HG03439 (cell line): ENCODE results near the gene FBXO10.
"Not testable (repeated sequence)": the region's sequence is repeated elsewhere in the genome, so short reads cannot be mapped to it uniquely, and the experiment has no call there.

ENCODE experiments used
- ATAC-seq: cut with Tn5 transposase; IDR thresholded peaks from one replicate; pipeline ENCODE4 v1.9.1; 2021; ENCODE audit warnings: mild to moderate bottlenecking, moderate library complexity; ENCODE audit not compliant: unreplicated experiment

FBXO10 gene

DNA sequence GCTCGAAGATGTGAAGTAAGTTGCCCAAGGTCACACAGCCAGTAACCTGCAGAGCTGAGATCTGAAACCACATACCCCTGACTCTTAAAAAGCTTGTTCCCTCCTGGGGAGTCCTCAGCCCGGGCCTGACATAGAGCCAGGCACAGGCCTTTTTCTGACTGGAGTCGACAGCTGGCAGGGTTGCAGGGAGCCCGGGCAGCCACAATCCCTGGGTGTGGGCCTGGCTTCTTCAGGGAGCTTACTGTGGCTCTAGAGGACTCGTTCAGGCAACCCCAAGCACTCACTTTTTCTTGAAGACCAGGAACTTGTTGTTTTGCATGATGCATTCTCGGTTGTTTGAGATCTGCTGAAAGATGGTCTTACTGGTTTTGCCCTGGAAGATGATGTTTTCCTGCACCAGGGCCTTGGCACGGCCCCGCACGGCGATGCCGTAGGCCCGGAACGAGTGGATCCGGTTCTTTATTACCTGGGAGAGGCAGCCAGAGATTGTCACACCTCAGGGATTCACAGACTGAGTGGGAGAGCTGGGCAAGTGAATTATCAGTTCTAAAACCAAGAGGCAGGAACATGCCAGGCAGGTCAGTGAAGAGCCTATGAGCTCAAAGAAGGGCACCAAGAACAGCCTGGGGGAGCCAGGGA, 60.4 kb downstream of the FBXO10 start:
- no peak for ATAC-seq

DNA sequence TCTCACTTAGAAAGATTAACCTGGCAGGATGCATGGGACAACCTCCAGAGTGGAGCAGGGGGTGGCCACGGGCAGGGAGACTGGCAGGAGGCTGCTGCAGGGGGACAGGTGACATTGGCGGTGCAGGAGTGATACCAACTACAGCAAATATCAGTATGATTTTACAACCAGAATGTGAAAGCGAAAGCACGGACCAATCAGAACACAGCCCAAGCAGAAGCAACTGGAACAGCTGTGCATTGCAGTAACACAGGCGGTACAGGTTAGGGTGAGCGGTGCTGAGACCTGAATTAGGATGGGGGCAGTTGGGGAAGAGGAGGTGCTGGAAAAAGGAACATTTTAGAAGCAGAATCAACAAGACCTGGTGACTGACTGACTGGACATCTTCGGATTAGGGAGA, 61.2 kb downstream of the FBXO10 start:
- no peak for ATAC-seq

DNA sequence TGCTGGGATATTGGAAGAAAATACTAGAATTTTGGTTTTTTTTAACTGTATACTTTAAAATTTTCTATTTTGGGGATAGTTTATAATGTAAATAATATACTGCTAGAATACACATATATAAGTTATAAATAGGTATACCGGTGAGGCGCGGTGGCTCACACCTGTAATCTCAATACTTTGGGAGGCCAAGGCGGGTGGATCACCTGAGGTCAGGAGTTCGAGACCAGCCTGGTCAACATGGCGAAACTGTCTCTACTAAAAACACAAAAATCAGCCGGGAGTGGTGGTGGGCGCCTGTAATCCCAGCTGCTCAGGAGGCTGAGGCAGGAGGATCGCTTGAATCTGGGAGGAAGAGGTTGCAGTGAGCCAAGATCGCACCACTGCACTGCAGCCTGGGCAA, 61.8 kb downstream of the FBXO10 start:
- ATAC-seq, result not testable (repeated sequence)

DNA sequence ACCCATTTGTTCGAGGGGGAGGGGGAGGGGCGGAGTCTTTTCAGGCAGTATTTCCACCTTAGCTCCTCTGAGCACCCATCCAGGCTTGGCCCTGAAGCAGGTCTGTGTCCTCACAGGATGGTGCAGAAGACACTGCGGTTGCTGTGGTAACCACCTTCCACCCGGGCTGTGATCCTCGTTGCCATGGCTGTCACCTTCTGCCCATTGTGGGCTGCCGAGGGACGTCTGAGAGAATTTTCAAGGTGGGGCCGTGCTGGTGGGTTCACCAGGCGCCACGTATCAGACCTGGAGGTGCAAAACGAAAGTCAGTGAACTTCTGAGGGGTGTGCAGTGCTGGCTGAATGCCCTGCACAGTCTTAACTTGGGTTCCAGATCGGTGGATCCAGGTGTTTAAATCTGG, 63.7 kb downstream of the FBXO10 start:
- ATAC-seq, result no peak

DNA sequence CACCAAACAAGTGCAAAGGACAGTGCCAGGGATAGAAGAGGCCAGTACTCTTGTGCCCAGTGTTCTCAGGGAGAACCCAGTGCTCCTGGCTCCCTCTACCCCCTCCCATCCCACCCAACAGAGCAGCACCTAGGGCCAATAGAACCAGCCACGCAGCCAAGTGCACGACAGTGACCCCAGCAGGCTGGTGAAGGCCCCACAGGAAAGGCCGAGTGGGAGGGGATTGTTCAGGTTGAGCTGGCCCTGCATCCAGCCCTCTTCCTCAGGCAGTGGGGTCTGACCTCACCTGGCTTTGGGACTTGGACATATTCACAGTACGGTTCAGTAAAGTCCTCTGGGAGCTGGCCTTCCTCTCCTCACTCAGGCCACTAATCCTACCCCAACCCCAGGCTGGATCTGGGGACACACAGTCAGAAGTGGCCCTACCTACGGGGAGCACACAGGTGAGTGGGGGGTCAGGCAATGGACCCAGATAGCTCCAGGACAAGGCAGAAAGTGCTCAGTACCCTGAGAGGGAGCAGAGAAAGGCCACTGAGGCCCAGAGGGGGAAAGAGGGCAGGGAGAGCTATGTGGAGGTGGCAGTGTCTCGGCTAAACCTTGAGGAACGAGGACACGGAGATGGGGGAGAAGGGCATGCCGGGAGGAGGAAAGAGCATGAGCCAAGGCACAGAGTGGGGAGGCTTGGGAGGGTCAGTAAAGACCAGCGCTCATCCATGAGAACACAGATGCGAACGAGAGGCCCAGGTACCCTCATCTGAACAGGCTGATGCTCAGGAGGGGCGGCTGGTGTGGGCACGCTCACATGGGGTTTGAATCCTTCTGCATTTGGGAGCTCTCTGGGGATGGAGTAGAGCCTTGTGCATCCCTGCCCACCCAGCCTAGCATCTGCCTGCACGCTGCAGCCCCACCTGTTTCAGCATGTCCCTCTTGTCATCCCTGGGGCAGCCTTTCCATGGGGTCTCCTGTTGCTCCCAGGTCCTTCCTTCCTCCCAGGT, 64.9 kb downstream of the FBXO10 start:
- no peak for ATAC-seq

DNA sequence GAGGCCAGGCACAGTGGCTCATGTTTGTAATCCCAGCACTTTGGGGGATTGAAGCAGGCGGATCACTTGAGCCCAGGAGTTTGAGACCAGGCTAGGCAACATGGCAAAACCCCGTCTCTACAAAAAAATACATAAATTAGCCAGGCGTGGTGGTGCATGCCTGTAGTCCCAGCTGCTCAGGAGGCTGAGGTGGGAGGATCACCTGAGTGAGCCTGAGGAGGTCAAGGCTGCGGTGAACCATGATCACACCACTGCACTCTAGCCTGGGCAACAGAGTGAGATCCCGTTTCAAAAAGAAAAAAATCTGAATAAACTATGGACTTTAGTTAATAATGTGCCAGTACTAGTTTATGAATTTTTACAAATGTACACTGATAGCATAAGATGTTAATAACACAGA, 66.1 kb downstream of the FBXO10 start:
- ATAC-seq, result not testable (repeated sequence)

DNA sequence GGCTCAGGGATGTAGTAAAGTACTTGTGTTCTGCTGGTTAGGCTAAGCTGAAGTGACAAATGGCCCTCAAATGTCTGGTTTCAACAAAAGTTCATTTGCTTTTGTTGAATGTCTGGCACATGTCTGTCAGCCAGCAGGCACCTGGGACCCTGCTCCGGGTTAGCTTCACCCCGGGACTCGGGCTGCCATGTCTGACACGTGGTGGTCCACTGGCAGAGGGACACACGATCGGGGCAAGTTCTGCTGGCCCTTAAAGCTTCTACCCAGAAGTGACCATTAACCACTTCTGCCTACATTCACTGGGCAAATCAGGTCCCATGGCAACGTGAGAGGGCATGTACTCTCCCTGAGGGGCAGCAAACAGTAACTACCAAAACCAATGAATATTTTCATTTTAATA, 66.6 kb downstream of the FBXO10 start:
- ATAC-seq, result no peak

DNA sequence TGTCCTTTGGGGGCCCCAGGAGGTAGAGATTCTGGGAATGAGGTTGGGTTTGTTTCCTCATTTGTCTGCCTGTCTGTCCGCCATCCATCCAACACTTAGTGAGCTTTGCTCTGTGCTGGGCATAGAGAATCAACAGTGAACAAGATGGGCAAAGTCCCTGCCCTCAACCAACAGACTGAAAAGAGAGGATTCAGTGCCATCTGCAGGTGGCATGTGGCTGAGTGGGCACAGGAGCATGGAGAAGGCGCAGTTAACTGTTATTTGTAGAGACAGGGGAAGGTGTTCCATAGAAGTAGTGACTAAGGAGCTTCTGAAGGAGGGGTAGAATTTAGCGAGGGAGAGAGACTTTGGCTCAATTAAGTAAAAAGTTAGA, 67.4 kb downstream of the FBXO10 start:
- ATAC-seq, result no peak

DNA sequence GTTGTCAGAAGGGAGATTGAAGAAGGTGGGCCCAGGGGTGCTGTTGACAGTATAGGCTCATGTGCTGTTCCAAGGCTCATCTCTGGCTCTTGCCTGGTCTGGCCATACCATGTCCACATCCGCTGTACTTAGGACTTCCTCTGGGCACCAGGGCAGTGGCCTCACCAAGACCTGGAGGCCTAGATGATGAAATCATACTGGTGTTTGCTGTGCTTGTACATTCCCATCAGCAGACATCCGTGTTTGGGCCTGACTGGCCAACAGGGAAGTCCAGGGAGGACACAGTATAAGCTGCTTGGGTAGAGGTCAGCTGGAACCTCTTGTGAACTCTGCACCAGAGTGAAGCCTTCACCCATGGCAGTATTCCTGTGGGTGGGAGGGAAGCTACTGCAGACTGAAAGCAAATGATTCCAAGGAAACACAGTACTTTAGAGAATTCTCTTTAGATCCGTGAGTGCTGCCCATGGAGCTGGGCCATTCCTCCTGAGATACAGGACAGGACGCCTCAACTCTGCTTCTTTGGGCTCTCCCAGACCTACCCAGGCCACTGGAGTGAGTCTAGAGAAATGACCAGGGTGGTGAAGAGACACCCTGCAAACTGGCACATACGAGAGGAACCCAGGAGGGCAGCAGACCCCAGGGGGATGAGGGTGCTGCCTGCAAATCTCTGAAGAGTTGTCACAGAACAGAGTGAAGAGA, 67.9 kb downstream of the FBXO10 start:
- ATAC-seq, result no peak

DNA sequence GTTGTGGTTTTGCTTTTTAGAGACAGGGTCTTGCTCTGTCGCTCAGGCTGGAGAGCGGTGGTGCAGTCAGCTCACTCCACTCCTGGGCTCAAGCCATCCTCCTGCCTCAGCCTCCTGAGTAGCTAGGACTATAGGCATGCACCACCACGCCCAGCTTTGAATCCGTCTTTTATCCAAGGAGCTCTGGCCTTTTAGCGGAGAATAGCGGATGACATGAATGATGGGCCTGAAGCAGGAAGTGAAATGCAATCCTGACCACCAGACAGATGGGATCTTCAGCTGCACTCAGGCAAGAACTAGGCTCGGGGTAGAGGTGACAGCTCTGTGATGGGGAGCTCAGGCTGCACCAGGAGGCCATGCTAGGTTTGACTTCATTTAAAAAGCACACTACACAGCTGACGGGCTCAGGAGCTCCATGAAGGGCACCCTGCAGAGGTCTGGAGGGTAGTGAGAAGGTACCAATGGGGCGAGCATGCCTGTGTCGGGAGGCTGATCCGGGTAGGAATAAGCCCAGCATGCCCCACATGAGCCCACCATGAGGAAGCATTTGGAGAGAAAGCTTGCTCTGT, 68.5 kb downstream of the FBXO10 start:
- no peak for ATAC-seq

DNA sequence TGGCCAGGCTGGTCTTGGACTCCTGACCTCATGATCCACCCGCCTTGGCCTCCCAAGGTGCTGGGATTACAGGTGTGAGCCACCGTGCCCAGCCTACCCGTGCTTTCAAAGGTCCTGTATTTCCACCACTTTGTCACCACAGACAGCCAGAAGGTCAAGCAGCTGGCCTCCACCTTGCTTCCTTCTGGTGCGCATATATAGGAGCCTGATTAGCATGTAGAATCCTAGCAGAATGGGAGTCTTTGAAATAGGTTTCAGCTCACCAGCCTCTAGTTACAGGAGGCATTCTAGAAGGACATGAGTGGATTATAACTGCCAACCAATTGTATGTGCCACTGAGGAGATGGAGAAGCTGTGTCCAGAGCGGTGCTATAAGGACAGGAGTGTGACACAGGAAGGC, 71.6 kb downstream of the FBXO10 start:
- ATAC-seq, result no peak

DNA sequence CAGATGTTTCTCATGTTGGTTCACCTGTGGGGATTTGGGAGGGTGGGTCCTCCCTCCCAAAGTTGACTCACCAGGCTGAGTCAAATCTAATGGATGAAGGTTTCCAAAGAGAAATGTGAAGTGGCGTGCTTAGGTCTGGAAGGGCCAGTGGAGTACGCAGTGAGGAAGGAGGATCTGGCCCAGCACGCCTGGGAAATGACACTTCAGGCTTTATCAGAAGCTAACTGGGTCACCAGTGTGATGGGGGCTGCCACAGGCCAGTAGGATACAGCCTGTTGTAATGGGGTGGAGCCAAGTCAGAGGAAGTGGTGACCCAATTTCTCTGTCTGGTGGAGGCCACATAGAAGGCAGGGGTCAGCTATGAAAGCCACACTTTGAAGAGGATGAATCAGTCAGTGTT, 72.4 kb downstream of the FBXO10 start:
- no peak for ATAC-seq

DNA sequence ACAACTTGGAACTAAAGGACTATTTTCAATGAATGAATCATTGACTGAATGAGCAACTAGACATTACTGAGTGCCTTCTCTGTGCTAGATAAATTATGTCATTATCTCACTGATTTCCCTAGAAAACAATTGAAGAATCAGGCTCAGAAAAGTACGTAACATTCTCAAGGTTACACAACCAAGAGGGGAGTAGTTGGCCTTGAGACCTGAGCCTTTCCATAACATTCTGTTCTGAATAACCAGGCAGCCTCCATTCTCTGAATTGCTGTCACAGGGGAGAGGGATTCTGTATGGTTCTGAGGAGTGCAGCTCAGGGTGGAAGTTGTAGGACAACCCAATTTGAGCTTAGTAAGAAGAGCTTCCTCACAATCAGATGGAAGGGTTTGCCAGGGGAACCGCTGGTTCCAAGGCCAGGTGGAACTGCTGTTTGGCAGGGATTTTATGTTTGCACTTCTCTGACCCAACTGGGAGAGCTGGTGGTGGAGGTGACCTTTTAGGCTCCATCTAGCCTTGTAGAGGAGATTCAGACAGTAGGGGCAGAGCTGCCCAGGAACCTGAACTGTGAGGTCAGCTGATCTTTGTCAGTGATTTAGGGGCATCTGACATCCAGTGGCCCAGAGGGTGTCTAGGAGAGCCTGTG, 74.1 kb downstream of the FBXO10 start:
- no peak for ATAC-seq

DNA sequence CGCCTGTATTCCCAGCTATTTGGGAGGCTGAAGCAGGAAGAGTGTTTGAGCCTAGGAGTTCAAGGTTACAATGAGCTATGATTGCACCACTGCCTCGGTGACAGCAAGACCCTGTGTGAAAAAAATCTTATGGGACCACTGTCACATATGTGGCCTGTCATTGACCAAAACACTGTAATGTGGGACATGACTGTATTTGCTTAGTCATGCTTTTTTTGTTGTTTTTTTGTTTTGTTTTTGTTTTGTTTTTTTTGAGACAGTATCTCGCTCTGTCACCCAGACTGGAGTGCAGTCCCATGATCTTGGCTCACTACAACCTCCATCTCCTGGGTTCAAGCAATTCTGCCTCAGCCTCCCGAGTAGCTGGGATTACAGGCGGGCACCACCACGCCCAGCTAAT, 76.9 kb downstream of the FBXO10 start:
- ATAC-seq, result no peak

DNA sequence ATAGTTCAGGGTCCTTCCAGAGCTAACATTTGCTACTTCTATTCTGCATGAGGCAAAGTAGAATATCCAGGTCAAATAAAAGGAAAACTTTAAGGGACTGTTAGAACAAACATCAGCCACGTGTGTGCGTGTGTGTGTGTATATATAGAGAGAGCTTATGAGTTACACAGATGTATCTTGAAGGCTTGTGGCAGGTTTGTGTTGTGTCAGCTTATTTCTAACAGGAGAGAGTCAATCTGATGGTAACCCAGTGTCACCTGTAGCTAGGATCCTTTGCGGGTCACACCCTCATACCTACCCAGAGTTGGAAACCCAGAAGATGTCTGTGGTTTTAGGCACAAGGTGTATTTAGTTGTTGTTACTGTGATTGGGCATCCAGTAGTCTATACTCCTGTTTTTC, 77.7 kb downstream of the FBXO10 start:
- no peak for ATAC-seq

DNA sequence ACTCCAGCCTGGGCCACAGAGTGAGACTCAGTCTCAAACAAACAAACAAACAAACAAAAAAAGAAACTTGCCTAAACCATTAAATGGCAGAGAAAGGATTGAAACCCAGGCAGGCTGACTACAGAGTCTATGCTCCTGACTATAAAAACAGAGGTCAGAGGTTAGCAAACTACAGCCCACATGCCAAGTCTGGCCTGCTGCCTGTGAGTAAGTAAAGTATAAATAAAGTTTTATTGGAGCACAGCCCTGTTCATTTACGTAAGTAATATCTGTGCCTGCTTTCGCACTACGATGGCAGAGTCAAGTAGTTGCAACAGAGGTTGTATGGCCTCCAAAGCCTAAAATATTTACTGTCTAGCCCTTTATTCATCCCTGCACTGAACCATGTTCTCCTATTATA, 78.9 kb downstream of the FBXO10 start:
- no peak for ATAC-seq

DNA sequence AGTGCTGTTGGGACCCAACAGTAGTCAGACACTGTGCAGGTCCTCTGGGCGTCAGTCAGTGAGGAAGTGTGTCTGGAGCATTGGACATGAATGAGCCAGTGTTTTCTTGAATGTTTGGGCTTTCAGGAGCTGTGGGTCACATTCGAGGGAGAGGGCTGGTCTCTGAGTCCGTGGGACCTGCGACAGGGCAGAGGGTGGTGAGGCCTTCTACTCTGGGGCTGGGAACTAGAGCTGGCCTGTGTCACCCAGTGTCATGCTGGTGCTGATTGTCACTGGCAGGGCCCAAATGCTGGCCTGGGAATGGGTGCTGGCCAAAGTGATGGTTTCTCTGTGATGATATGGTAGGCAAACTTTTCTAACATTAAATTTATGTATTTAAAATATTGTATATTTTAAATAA, 80.2 kb downstream of the FBXO10 start:
- no peak for ATAC-seq

DNA sequence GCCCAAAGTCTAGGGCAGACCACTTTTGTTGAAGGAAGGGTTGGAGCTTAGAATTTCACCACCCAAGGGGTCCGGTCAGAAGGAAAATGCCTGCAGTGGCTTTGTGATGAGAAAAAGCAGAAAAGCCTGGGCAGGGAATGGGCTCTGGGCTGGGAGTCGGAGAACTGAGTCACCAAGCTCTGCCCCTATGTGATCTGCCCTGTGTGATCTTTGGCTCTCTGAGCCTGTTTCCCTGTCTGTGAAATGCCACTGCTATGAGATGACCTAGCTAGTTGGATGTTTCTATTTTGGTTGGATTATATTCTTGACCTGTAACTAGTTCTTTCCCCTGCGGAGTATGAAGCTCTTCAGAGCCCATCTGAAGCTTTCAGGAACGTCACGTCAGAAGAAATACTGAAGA, 80.6 kb downstream of the FBXO10 start:
- ATAC-seq, result no peak

DNA sequence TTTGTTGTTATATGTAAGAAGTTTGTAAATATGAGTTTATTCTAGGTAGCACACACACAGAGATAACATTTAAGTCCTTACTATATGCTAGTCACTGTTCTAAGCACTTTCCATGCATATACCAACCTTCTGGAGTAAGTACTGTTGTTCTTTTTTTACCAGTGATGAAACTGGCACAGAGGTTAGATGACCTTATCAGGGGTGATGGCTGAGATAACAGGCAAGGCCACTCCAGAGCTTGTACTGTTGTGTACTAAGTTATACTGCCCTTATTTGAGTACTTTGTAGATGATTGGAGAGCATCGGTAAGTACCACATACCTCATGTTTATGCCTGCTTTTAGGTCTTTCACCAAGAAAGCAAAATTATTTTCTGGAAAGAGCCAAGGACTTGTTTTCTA, 84.2 kb downstream of the FBXO10 start:
- ATAC-seq, result no peak

DNA sequence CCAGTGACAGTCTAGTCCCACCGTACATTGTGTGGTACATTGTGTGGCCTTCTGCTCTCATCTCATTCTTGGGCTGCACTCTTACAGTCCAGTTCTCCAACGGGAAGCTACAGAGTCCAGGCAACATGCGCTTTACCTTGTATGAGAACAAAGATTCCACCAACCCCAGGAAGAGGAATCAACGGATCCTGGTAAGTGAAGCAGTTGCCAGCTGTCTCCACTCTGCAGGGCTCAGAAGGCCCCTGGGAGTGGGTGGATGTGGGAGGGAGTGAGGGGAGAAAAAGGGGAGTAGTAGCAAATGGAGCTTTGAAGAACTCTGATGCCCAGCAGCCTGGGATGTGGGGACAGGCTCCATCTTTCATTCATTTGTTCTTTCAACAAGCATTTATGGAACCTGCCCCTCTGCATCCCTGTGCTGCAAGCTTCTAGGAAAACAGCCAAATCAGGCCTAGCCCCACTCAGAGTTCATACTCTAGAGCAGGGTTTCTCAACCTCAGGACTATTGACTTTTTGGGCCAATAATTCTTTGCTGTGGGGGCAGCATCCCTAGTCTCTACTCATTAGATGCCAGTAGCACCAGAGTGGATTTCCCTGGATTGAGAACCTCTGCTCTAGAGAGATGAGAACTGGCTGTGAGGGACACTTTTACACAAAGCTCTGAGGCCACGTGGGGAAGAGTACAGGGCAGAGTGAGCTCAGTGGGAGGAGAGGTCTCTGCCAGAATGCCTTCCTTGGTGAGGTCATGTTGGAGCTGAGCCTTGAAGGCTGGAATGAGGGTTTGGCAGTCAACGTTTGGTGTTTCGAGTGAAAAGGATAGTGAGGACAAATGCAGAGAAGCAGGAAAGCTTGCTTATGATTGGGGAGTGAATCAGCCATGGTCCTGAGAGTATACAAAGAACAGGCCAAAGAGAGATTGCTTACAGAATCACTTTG, 89.3 kb downstream of the FBXO10 start:
- no peak for ATAC-seq
